HG02870 (cell line): ENCODE results near the gene OR13A1.
"Not testable (repeated sequence)": the region's sequence is repeated elsewhere in the genome, so short reads cannot be mapped to it uniquely, and the experiment has no call there.

Experiments
- ATAC-seq: cut with Tn5 transposase; IDR thresholded peaks from one replicate; pipeline ENCODE4 v1.9.1; 2021; ENCODE audit warnings: mild to moderate bottlenecking, moderate library complexity; ENCODE audit not compliant: unreplicated experiment

Gene OR13A1

DNA sequence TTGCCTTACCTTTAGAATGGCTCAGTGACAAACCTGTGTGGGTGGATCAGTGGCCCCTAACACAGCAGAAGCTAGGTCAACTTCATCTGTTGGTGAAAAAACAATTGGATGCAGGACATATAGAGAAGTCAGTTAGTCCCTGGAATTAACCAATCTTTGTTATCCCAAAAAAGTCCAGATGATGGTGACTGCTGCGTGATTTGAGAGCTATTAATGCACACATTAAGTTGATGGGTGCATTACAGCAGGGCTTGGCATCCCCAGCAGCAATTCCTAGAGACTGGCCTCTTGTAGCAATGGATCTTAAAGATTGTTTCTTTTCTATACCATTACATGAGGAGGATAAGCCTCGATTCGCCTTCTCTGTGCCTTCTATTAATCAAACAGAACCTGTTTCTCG, 33.3 kb downstream of the OR13A1 start:
- ATAC-seq: no peak

DNA sequence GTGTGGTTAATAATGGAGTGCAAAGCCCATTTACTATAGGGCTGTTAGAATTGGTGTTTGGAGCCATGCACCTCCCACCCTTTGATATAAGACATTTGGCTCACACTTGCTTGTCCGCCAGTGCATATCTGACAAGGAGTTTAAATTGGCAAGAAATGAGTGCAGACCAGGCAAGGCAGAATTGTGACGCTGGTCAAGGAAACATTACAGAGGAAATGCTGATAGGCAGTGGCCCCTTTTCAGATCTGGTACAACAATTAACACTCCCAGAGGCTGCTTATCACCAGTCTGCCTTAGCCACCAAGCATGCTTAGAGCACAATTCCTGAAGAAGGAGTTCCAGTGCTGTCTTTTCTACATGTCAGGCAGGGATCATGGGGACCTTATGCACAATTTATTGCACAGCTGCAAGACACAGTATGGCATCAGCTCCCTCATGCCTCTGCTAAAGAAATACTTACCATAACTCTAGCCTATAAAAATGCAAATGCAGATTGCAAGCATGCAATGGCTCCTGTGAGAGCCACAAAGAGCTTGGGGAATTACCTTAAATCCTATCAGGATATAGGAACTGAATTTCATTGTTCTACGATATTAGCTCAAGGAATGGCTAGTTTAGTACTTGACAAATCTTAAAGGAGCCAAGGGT, 35.2 kb downstream of the OR13A1 start:
- ATAC-seq: no peak

DNA sequence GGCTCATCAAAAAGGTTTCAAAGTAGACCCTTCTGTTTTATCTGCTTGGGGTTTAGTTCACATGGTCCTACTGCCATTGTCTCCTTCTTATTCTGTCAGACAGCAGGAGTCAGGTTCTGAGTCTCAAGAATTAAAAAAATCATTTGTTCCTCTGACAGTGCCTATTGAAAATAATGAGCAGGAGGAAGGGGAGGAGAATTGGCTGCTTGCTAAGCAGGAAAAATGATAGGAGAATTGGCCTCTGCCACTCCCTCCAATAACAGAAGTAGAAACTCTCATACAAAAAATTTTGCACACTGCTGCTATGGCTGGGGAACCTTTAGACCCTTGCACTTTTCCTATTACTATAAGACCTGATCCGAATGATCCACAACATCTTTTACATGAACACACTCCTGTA, 35.7 kb downstream of the OR13A1 start:
- no peak for ATAC-seq

DNA sequence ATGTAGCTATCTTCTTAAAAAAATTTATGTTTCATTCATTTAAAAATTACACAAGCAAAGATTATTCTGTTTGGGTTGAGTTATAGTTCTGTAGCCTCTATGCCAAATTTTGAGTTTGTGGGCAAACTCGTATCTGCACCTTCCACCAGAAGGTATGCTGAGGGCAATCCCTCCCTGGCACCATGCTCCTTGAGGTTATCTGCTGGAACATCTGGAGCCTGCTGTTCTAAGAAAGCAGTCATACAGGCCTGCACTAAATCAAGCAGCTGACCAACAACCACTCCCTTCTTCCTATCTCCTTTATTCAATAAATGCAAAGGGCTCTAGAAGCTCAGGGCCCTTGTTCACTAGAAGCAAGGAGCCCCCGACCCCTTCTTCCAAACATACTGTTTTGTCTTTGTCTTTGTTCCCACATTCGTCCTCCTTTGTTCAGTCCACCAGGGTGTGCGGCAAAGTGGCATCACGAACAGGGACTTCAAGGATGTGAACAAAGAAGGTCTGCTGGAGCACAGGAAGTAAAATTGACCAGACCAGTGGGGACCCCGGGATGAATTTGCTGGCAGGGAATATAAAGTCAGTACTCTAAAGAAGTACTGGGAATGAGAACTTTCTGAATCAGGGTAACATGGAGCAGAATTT, 36.4 kb downstream of the OR13A1 start:
- ATAC-seq: no peak

DNA sequence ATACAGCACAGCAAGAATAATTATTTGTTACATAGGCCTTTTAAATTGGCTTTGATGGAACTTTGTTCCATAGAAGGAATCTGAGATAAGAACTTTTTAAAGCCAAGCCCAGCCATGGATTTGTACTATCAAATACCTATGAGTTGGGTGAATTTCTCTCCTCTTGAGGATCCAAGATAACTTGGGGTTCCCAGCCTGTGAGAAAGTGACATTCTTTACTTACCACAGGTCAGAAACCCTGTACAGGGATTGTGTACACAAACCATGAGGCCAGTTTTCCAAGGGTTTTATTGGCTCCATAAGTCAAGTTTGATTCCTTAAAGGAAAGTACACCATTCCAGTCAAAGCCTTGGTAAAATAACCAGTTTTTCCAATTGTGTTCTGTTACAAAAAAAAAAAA, 39.3 kb downstream of the OR13A1 start:
- ATAC-seq: not testable (repeated sequence)

DNA sequence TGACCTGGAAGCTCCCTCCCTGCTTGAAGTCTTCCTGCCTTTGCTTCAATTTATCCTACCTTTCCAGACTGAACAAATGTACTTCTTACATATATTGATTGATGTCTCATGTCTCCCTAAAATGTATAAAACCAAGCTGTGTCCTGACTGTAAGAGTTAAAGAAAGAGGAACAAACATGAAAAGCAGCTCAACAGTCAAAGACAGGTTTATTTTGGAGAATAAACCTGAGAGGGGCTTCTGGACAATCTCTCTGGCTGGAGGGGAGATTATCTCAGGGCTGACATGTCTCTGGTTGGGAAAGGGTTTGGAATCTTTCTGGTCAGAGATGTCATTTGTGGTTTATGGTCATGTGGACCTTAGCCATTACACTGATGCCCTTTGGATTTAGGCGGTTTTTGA, 41.0 kb downstream of the OR13A1 start:
- ATAC-seq: no peak

DNA sequence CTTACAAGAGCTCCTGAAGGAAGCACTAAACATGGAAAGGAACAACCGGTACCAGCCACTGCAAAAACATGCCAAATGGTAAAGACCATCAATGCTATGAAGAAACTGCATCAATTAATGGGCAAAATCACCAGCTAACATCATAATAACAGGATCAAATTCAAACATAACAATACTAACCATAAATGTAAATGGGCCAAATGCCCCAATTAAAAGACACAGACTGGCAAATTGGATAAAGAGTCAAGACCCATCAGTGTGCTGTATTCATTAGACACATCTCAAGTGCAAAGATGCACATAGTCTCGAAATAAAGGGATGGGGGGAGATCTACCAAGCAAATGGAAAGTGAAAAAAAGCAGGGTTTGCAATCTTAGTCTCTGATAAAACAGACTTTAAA, 47.6 kb downstream of the OR13A1 start:
- not testable (repeated sequence) for ATAC-seq

DNA sequence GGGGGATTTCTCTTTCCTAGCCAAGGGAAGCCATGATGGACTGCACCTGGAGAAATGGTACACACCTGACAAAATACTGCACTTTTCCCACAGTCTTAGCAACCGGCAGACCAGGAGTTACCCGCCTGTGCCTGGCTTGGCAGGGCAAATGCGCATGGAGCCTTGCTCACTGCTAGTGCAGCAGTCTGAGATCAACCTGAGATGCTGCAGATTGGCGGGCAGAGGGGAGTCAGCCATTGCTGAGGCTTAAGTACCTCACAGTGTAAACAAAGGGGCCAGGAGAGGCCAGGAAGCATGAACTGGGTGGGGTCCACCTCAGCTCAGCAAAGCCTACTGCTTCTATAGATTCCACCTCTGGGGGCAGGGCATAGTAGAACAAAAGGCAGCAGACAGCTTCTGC, 49.4 kb downstream of the OR13A1 start:
- no peak for ATAC-seq

DNA sequence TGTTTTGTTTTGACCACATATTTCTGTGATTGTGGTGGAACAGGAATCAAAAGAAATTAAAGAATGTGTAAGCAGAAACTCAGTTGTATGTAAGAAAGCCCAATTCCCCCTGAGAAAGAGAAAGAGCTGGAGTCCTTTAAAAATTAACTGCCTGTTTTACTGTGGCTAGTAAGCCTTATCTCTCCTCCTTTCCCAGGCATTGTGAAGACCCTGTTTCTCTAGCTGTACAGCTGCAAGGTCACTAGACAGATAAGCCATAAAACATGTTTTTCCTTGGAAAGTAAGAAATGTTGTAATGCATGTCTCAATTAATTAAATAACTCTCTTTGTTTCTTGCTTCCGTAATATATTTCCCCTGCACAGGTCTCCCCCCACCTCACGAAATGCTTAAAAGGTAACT, 53.5 kb downstream of the OR13A1 start:
- ATAC-seq: no peak

DNA sequence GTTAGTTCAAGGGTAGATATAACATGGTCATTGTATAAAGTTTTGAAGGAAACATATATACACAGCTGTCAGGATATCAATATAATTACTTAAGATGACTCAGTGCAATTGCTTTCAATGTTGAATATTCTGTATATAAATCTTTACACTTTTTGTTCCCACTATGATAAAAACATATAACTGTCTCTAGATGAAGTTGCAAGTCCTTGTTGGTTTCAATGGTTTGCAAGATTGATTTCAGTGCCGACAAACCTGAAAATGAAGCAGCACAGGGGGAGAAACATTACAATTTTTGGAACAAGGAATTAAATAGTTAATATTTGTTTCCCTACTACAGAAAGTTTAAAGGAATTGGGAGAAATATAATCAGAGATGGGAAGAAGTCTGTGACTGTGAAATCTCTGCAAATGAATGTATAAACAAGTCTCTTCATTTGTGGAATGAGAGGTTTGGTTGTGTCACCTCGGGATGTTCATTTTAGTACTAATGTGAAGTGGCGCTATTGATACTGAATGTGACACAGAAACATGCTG, 54.1 kb downstream of the OR13A1 start:
- no peak for ATAC-seq

DNA sequence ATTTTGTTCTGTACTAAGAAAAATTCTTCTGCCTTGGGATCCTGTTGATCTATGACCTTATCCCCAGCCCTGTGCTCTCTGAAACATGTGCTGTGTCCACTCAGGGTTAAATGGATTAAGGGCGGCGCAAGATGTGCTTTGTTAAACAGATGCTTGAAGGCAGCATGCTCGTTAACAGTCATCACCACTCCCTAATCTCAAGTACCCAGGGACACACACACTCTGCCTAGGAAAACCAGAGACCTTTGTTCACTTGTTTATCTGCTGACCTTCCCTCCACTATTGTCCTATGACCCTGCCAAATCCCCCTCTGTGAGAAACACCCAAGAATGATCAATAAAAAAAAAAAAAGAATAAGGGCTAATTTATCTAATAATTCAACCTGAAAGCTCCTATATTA, 54.8 kb downstream of the OR13A1 start:
- ATAC-seq: not testable (repeated sequence)

DNA sequence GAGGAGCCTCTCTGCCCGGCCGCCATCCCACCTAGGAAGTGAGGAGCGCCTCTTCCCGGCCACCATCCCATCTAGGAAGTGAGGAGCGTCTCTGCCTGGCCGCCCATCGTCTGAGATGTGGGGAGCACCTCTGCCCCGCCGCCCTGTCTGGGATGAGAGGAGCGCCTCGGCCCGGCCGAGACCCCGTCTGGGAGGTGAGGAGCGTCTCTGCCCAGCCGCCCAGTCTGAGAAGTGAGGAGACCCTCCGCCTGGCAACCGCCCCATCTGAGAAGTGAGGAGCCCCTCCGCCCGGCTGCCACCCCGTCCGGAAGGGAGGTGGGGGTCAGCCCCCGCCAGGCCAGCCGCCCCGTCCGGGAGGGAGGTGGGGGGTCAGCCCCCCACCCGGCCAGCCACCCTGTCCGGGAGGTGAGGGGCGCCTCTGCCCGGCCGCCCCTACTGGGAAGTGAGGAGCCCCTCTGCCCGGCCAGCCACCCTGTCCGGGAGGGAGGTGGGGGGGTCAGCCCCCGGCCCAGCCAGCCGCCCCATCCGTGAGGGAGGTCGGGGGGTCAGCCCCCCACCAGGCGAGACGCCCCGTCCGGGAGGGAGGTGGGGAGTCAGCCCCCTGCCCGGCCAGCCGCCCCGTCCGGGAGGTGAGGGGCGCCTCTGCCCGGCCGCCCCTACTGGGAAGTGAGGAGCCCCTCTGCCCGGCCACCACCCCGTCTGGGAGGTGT, 55.5 kb downstream of the OR13A1 start:
- ATAC-seq: not testable (repeated sequence)

DNA sequence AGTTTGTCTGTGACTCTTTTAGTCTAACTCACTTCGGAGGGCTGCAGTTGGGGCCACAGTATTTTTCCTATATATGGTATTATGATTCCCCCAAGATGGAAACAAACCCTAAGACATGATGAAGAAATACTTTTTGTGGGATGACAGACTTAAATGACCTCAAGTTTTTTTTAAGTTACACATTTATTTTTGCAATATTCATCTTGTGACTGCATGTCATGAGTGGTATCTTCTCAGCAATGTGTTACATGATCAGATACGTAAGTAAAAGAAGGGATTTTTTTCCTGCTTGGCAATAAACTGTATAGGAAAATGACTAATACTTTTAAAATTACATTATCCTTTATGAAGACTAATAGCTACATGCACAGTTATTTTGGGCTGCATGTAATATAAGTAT, 57.8 kb downstream of the OR13A1 start:
- ATAC-seq: no peak

DNA sequence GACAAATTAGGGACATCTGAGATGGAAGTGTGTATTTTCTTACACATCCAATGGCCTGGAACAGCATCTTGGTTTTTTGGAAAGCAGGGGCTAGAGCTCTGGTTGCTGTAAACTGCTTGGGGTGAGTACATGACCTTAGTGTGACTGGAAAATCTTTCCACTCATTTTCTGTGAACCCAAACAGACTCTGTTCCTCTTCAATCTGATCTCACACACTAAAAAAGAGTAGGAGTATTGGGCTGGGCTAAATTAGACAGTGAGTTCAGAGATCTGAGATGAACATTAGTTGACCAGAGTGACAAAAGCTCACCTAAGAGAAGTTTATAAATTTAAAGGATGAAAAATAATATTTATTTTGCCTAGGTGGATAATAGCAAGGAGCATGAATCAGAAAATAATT, 59.2 kb downstream of the OR13A1 start:
- ATAC-seq: no peak

DNA sequence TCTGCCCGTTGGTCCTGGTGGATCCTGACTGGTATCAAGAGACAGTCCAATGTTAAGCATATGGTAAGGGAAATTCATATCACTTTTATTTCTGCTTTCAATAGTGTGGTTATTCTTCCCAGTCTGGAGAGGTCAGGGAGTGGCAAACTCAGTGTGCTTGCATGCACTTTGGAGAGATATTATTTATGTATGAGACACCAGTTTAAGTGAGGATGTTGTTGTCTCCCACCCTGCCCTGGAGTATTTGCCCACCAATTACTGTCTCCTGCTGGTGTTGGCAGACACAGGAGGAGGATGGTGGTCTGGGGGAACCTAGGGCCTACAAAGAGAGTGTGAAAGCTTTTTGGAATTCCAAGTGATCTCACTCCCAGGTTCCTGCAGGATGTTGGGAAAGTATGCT, 59.7 kb downstream of the OR13A1 start:
- no peak for ATAC-seq

DNA sequence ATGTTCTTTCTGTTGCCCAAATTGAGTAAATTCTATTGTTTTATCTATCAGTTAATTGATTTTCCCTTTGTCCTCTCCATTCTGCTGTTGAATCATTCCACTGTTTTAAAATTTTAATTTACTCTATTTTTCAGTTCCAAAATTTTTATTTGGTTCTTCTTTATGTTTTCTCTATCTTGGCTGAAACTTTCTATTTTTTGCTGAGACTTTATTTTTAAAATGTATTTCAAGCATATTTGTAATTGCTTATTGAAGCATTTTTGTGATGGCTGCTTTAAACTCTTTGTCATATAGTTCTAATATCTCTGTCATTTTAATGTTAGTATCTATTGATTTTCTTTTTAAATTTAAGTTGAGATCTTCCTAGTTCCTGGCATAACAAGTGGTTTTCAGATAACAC, 60.5 kb downstream of the OR13A1 start:
- no peak for ATAC-seq

DNA sequence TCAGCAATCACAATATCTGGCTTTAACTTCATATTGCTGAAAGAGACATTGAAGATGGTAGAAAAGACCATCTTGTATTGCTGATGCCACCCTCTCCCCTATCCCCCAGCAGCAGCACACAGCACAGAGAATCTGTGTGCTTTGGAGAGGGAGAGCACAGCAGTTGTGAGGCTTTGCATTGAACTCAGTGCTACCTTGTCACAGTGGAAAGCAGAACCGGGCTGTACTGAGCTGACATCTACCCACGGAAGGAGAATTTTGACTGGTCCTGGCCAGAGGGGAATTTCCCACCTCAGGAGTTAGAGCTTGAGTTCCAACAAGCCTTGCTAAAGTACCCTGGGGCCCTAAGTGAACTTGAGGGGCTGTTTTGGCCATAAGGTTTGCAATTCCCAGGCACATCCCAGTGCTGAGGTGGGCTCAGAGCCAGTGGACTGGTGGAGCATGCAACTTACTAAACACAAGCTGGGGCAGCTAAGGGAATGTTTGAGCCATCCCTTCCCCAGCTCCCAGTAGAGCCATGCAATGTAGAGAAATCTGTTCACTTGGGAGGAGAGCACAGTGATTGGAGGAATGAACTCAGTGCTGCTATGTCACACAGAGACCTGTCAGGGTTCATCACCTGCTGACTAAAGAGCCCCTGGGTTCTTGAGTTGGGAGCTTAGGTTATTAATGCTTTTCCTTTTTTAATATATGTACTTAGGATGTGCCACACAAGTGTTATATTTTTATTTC, 62.1 kb downstream of the OR13A1 start:
- peak; percentile 93 for ATAC-seq
